GM23248 (cell line): ENCODE data around the gene TOX2.

Source experiments
- EZH2 ChIP-seq: fragments of 200-600 bp; sonication (generic); IDR thresholded peaks from 2 replicates; pipeline ENCODE4 v1.6.1; 2018; ENCODE audit warnings: antibody characterized with exemption, mild to moderate bottlenecking; ENCODE audit not compliant: insufficient read depth, poor library complexity, severe bottlenecking
- EZH2phosphoT487 ChIP-seq: fragments of 200-600 bp; sonication (generic); IDR thresholded peaks from 2 replicates; pipeline ENCODE4 v1.6.1; 2018; ENCODE audit warnings: antibody characterized with exemption, moderate library complexity, mild to moderate bottlenecking, low read depth; ENCODE audit not compliant: insufficient read depth

GRCh38 chr20:44006578-44006977 is 91.9 kb downstream of the TOX2 start:
- TF ChIP-seq EZH2 = no peak
- TF ChIP-seq EZH2phosphoT487 = no peak
